Measurements from ENCODE around the gene NUP50.
"Not testable (repeated sequence)": the region's sequence is repeated elsewhere in the genome, so short reads cannot be mapped to it uniquely, and the experiment has no call there.

NUP50 gene

DNA sequence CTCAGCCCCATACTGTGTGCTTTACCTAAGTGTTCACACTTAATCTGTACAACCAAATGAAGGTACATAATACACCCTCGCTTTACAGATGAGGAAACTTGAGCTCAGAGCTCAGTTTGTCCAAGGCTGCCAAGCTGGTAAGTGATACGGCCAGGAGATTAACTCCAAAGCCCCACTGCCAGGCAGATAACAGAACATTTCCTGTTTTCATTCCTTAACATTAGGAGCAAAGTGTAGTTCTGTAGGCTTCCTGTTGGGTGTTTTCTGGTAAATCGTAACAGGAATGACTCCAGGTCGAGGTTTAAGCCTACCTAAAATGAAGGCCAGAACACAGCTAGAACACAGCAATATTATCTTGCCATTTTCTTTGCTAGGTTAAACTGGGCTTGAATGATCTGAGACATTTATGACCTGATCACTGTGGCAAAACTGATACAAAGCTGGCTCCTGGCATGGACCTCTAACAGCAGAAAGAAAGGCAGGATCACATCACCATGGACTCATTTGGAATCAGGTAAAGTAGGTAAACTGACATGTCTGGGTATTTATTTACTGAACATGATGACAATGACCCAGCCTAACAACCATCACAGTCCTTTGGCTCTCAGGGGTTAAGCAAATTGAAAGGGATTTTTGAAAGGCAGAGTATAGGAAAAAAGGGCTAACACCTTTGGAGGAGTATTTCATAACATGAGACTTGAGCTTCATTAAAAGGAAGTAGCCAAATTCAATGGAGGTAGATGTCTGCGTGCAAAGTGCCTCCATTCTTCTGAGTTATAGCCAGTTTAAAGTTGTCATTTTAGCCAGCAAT, 3.9 kb upstream of the NUP50 start:
- no peak for DNase-seq (ENCODE audit: low read depth in 1 of 2, low spot score in 1 of 2)

GRCh38 chr22:45162531-45162930, 1.2 kb upstream of the NUP50 start:
- DNase-seq (ENCODE audit: low read depth in 1 of 2, low spot score in 1 of 2) = no peak

DNA sequence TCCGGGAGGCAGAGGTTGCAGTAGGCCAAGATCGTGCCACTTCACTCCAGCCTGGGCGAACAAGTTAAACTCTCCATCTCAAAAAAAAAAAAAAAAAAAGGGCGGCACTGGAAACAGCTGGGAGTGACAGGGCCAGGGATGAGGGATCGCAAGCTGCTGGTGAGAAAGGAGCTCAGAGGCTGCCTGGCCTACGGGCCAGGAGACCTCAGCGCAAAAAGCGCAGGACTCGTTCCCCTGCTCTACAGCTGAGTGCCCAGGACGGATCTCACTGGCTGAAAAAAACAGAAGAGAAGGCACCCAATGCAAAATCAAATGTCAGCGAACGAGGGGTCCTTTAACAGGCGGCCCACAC, 650 bp upstream of the NUP50 start:
- DNase-seq (ENCODE audit: low read depth in 1 of 2, low spot score in 1 of 2) = no peak

GRCh38 chr22:45164270-45165088, 754 bp downstream of the NUP50 start:
- DNase-seq (ENCODE audit: low read depth in 1 of 2, low spot score in 1 of 2) = peak in 1 of 2 donors; percentile 21

GRCh38 chr22:45166932-45167331, 3.2 kb downstream of the NUP50 start:
- DNase-seq (ENCODE audit: low read depth in 1 of 2, low spot score in 1 of 2) = no peak

GRCh38 chr22:45169591-45170466, 6.1 kb downstream of the NUP50 start:
- DNase-seq (ENCODE audit: low read depth in 1 of 2, low spot score in 1 of 2) = no peak

DNA sequence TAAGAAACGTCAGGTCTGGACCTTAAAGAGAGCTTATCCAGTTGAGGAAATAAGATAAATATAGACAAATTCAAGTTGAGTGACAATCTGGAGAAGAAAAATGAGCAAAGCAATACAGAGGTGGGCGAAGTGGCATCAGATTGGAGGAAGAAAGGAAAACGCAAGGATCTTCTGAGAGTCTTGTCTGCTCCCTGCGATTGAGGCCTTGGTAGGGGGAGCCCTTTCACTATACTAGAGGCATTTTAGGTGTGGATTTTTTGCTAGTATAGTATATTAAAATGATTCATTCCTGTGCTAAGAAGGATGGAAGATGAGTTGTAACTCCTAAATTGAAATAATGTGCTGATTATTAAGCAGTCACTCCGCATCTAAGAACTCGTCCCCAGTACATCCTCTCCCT, 8.1 kb downstream of the NUP50 start:
- no peak for DNase-seq (ENCODE audit: low read depth in 1 of 2, low spot score in 1 of 2)

- DNase-seq (ENCODE audit: low read depth in 1 of 2, low spot score in 1 of 2) = no peak
Observed at GRCh38 chr22:45172881-45173585, 9.3 kb downstream of the NUP50 start.

GRCh38 chr22:45179276-45180049, 15.7 kb downstream of the NUP50 start:
- no peak for DNase-seq (ENCODE audit: low read depth in 1 of 2, low spot score in 1 of 2)

DNA sequence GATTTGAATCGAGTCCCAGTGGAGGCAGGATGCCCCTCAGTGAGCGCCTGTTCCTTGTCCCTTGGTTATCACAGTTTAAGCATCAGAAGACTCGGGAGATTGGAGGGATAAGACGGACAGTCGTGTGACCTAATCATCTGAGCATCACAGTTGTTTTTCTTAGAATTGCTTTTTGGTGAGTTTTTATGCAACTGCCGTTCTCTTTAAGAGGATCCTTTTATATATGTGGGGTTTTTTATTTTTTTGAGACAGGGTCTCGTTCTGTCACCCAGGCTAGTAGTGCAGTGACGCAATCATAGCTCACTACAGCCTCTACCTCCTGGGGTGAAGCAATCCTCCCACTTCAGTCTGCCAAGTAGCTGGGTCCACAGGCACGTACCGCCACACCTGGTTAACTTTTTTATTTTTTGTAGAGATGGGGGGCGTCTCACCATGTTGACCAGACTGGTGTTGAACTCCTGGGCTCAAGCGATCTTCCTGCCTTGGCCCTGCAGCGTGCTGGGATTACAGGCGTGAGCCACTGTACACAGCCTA, 16.5 kb downstream of the NUP50 start:
- DNase-seq (ENCODE audit: low read depth in 1 of 2, low spot score in 1 of 2) = no peak

GRCh38 chr22:45181240-45181639, 17.5 kb downstream of the NUP50 start:
- no peak for DNase-seq (ENCODE audit: low read depth in 1 of 2, low spot score in 1 of 2)

DNA sequence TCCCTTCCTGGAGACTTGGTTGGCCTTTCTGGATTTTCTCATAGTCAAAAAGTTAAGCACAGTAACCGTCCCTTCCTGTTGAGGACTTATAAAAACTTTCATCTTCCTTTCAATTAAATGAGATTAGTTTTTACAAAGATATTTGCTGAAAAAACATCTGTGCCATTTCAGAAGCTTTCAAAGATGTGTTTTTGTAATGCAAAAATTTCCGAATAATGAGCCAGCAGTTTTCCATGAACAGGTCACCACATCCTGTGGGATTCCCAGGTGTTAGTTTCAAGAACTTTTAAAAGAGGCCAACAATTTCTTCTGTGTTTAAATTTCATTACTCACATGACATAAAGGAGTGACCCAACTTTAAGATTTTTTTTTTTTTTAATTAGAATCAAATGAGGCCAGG, 18.0 kb downstream of the NUP50 start:
- no peak for DNase-seq (ENCODE audit: low read depth in 1 of 2, low spot score in 1 of 2)

DNA sequence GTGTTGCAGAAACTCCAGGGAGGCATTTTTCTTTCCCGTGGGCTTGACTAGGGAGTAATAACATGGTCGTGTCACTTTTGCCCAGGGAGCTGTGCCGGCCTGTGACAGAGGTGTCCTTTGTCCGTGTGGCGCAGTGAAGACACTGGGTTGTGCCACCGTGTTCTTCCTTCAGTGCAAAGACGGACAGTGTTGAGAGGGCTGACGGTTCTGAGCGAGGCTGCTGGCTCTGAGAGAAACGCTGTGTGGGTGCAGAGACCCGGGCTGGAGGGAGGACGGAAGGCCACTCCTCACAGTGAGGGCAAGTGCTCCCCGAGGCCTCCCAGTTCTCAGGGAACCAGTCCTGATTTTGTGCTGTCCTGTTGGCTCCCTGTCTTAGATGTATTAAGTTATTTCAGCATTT, 20.2 kb downstream of the NUP50 start:
- no peak for DNase-seq (ENCODE audit: low read depth in 1 of 2, low spot score in 1 of 2)

DNA sequence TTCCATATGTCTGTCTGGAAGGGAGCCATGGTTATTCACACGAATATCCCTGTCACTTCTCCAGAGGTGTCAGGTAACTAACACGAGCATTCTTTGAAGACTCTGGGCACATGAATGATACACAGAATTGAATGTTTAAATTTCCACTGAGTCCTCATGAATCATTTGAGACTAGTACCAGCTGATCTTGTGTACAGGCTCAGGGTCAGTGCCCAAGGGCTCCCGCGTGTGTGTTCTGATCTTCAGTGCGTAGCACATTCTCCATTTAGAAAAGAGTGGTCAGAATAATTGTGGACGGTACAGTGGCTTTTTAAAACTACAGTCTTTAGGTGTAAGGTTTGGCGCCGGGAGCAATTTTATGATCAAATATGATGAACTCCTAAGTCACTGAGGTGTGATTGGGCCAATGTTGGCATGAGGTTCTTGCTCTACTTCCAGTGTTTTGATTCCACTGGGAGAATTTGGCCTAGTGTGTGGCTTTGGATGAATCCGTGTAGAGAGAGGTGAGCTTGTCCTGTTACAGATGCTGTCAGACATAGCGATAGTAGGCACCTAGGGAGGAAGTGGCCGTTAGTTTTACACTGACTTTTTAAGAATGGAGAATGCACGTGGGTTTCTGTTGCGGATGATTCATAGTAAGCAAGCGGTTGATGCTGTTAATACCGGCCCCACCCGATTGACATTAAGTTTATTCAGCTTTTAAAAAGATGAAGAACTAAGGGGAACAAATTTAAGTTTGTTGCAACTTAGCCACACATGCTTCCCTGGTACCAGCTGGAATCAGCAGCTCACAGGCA, 22.2 kb downstream of the NUP50 start:
- no peak for DNase-seq (ENCODE audit: low read depth in 1 of 2, low spot score in 1 of 2)

GRCh38 chr22:45187891-45188290, 24.2 kb downstream of the NUP50 start:
- DNase-seq (ENCODE audit: low read depth in 1 of 2, low spot score in 1 of 2) = no peak

DNA sequence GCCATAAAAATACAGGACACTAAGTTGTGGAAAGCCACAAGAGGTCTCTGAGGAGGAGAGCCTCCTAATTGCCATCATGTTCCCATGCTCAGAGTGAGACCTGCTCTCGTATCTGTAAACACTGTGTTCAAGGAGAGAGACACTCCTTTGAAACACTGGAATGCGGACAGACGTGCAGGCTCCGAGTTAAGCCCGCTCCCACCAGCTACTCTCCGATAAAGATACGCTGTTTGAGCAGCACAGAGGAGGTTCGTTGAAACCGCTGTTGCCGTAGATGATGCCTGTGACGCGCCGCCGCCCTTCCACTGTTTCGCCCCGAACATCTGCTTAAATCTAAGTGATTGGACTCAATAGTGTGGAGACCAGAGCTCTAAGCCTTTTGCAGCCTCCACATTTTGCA, 25.1 kb downstream of the NUP50 start:
- no peak for DNase-seq (ENCODE audit: low read depth in 1 of 2, low spot score in 1 of 2)

- DNase-seq (ENCODE audit: low read depth in 1 of 2, low spot score in 1 of 2) = no peak
Observed at GRCh38 chr22:45190202-45190872, 26.6 kb downstream of the NUP50 start.

GRCh38 chr22:45191746-45192145, 28.0 kb downstream of the NUP50 start:
- DNase-seq (ENCODE audit: low read depth in 1 of 2, low spot score in 1 of 2) = not testable (repeated sequence)
